KOPT-K1 (cell line): ENCODE measurements around the gene COPZ2.
"Not testable (repeated sequence)": the region's sequence is repeated elsewhere in the genome, so short reads cannot be mapped to it uniquely, and the experiment has no call there.

Experiments used
- H3K27ac ChIP-seq: fragments of 200-600 bp; sonication (generic); 2 replicates; pipeline ENCODE4 v1.5.1; 2016; ENCODE audit warnings: antibody characterized with exemption, mild to moderate bottlenecking, low read depth, low read length; ENCODE audit not compliant: poor library complexity, severe bottlenecking
- H3K36me3 ChIP-seq: fragments of 200-600 bp; sonication (generic); 2 replicates; pipeline ENCODE4 v1.5.1; 2017; ENCODE audit warnings: antibody characterized with exemption, mild to moderate bottlenecking, low read length, moderate library complexity; ENCODE audit not compliant: insufficient read depth
- H3K9me3 ChIP-seq: fragments of 200-600 bp; sonication (generic); 2 replicates; pipeline ENCODE4 v1.5.1; 2017; ENCODE audit warnings: antibody characterized with exemption, low read length, mild to moderate bottlenecking; ENCODE audit not compliant: insufficient read depth, poor library complexity, severe bottlenecking

Gene COPZ2

GRCh38 chr17:48037036-48037837 lies at the start of gene COPZ2:
Gene COPZ2, minus strand, starts transcription at chr17:48037797. Its CDS starts 20 bp downstream, at chr17:48037777.
- Histone ChIP-seq H3K9me3 (no peaks in the 10 kb centered on the region), H3K36me3 (no peaks in the 10 kb centered on the region), H3K27ac (no peak within 1 kb of the TSS)

GRCh38 chr17:48084932-48085331 lies 47.3 kb upstream of the COPZ2 start:
- H3K9me3 ChIP-seq, result no peaks in the 10 kb centered on the region
- peaks cover 10% of the 10 kb centered on the region; the same call in 1 of the 2 replicates for H3K36me3 ChIP-seq
- H3K27ac ChIP-seq, result no peak overlapping the region

GRCh38 chr17:48081858-48082257 lies 44.3 kb upstream of the COPZ2 start:
- Histone ChIP-seq H3K9me3 (no peaks in the 10 kb centered on the region), H3K36me3 (peaks cover 9% of the 10 kb centered on the region), H3K27ac (no peak overlapping the region)

- H3K9me3 ChIP-seq, H3K27ac ChIP-seq: not testable (repeated sequence)
- H3K36me3 ChIP-seq, result peaks cover 56% of the 10 kb centered on the region
Observed at GRCh38 chr17:48077152-48077551, 39.6 kb upstream of the COPZ2 start.

- H3K27ac ChIP-seq, result no peak overlapping the region
- no peaks in the 10 kb centered on the region for H3K9me3 ChIP-seq
- H3K36me3 ChIP-seq, result peaks cover 81% of the 10 kb centered on the region
Observed at GRCh38 chr17:48074322-48075081, 36.9 kb upstream of the COPZ2 start.

- H3K27ac ChIP-seq, H3K9me3 ChIP-seq: not testable (repeated sequence)
- peaks cover 88% of the 10 kb centered on the region for H3K36me3 ChIP-seq
Observed at GRCh38 chr17:48073566-48074094, 36.0 kb upstream of the COPZ2 start.

- not testable (repeated sequence) for H3K9me3 ChIP-seq, H3K27ac ChIP-seq
- H3K36me3 ChIP-seq, result peaks cover 96% of the 10 kb centered on the region
Observed at GRCh38 chr17:48072811-48073210, 35.2 kb upstream of the COPZ2 start.

- Histone ChIP-seq H3K9me3 (no peaks in the 10 kb centered on the region), H3K36me3 (peaks cover 96% of the 10 kb centered on the region), H3K27ac (no peak overlapping the region)
Observed at GRCh38 chr17:48071654-48072053, 34.1 kb upstream of the COPZ2 start.

GRCh38 chr17:48070195-48070594 lies 32.6 kb upstream of the COPZ2 start:
- Histone ChIP-seq H3K36me3 (peaks cover 96% of the 10 kb centered on the region), H3K9me3 (no peaks in the 10 kb centered on the region), H3K27ac (no peak overlapping the region)

GRCh38 chr17:48068491-48068961 lies 30.9 kb upstream of the COPZ2 start:
- no peak overlapping the region for H3K27ac ChIP-seq
- H3K9me3 ChIP-seq, result no peaks in the 10 kb centered on the region
- peaks cover 96% of the 10 kb centered on the region for H3K36me3 ChIP-seq

GRCh38 chr17:48067808-48068207 lies 30.2 kb upstream of the COPZ2 start:
- not testable (repeated sequence) for H3K9me3 ChIP-seq, H3K27ac ChIP-seq
- H3K36me3 ChIP-seq, result peaks cover 96% of the 10 kb centered on the region

GRCh38 chr17:48067245-48067644 lies 29.6 kb upstream of the COPZ2 start:
- Histone ChIP-seq H3K36me3 (peaks cover 96% of the 10 kb centered on the region), H3K27ac (no peak overlapping the region)

GRCh38 chr17:48066656-48067055 lies 29.1 kb upstream of the COPZ2 start:
- H3K27ac ChIP-seq, result no peak overlapping the region
- H3K36me3 ChIP-seq, result peaks cover 96% of the 10 kb centered on the region
- H3K9me3 ChIP-seq, result no peaks in the 10 kb centered on the region

More at GRCh38 chr17:48067245-48067644, 29.6 kb upstream of the COPZ2 start:
- H3K9me3 ChIP-seq, result no peaks in the 10 kb centered on the region

GRCh38 chr17:48066192-48066591 lies 28.6 kb upstream of the COPZ2 start:
- H3K36me3 ChIP-seq, result peaks cover 96% of the 10 kb centered on the region
- H3K27ac ChIP-seq, result no peak overlapping the region
- H3K9me3 ChIP-seq, result no peaks in the 10 kb centered on the region

- Histone ChIP-seq H3K9me3 (no peaks in the 10 kb centered on the region), H3K36me3 (peaks cover 98% of the 10 kb centered on the region), H3K27ac (no peak overlapping the region)
Observed at GRCh38 chr17:48064638-48065037, 27.0 kb upstream of the COPZ2 start.
